ENCODE measurements around the gene USP17L18. TPM values are rescaled to one million over a fixed set of nuclear protein-coding genes. Genes with fewer than 3 reads are reported as not detected.
"Not testable (repeated sequence)": the region's sequence is repeated elsewhere in the genome, so short reads cannot be mapped to it uniquely, and the experiment has no call there.

Gene USP17L18
- not detected for total RNA-seq
- not detected for polyA plus RNA-seq (ENCODE audit: insufficient read length in 6 of 6)
- long read RNA-seq, donor 1: 0 reads
- long read RNA-seq, donor 2: 0 reads
- long read RNA-seq, donor 3: 0 reads
- long read RNA-seq, donor 4: 0 reads
- long read RNA-seq, donor 5: 0 reads
- long read RNA-seq, donor 6: 0 reads
- long read RNA-seq, donor 7: 0 reads
- long read RNA-seq, donor 8: 0 reads
- long read RNA-seq, donor 9: 0 reads
- long read RNA-seq, donor 10: 0 reads
- long read RNA-seq, donor 11: 0 reads
- long read RNA-seq, donor 12: 0 reads

- H3K9me3 ChIP-seq; ATAC-seq; H3K27ac ChIP-seq; intact Hi-C loops (cut with DNase I); H3K36me3 ChIP-seq; H3K4me3 ChIP-seq; H3K27me3 ChIP-seq; H3K4me1 ChIP-seq: not testable (repeated sequence)
- peak in 1 of 4 donors; percentile 34 for DNase-seq
Measured at GRCh38 chr4:9247953-9248680, at the start of gene USP17L18. Gene USP17L18, plus strand, starts transcription at chr4:9248630. Its CDS starts 0 bp downstream, at chr4:9248630.

GRCh38 chr4:9210357-9210756, 38.1 kb upstream of the USP17L18 start, which contains the start of gene USP17L10:
Gene USP17L10, plus strand, starts transcription at chr4:9210657. Its CDS starts 0 bp downstream, at chr4:9210657.
- H3K27me3 ChIP-seq; intact Hi-C loops (cut with DNase I); ATAC-seq; H3K36me3 ChIP-seq; H3K4me3 ChIP-seq; H3K27ac ChIP-seq; H3K4me1 ChIP-seq; DNase-seq; H3K9me3 ChIP-seq: not testable (repeated sequence)

DNA sequence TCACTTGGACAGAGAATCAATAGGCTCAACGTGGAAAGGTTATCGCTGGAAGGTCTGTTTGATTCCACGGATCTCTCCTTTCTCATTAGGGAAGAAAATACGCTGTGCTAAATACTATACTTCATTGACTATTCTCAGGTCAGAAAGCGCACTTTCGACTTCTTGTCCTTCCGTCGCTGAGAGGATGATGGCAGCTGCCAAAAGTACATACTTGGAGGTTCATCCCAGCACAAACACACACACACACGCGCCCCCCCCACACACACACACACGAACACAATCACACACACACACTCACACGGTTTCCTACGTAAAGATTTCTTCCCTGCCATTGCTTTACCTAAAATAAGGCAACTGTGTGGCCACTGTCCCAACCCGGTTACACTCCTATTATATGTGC, 33.7 kb upstream of the USP17L18 start:
- H3K36me3 ChIP-seq; ATAC-seq; intact Hi-C loops (cut with DNase I); H3K27me3 ChIP-seq; H3K9me3 ChIP-seq; H3K27ac ChIP-seq; H3K4me1 ChIP-seq; H3K4me3 ChIP-seq: not testable (repeated sequence)
- DNase-seq: peak in 2 of 4 donors; percentile 7 to 39

DNA sequence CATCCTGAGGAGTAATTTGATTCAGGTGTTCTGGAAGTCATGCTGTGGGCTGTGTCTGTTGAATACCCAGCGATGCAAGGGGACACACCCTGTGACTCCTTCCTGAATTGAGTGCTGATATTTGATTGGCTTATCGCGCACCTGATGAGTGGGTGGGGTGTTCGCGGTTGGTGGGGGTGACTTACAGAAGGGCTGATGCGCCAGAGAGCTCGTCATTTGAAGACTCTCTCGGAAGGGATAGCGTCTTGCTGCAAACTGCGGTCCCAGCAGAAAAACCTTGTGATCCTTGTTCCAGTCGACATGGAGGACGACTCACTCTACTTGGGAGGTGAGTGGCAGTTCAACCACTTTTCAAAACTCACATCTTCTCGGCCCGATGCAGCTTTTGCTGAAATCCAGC, 33.3 kb upstream of the USP17L18 start, which contains the start of gene USP17L11:
USP17L11 (plus strand) TSS at position 301 of the 400 bp plus-strand sequence; CDS start at position 301, 0 bp downstream.
- H3K9me3 ChIP-seq; intact Hi-C loops (cut with DNase I); H3K27ac ChIP-seq; H3K27me3 ChIP-seq; H3K36me3 ChIP-seq; H3K4me3 ChIP-seq; H3K4me1 ChIP-seq; DNase-seq; ATAC-seq: not testable (repeated sequence)

- H3K4me1 ChIP-seq; intact Hi-C loops (cut with DNase I); H3K9me3 ChIP-seq; H3K4me3 ChIP-seq; ATAC-seq; H3K36me3 ChIP-seq; DNase-seq; H3K27me3 ChIP-seq; H3K27ac ChIP-seq: not testable (repeated sequence)
Measured at GRCh38 chr4:9219852-9220251, 28.6 kb upstream of the USP17L18 start, which contains the start of gene USP17L12. Gene USP17L12, plus strand, starts transcription at chr4:9220152. Its CDS starts 0 bp downstream, at chr4:9220152.

GRCh38 chr4:9224596-9224995, 23.8 kb upstream of the USP17L18 start, which contains the start of gene USP17L13:
Gene USP17L13, plus strand, starts transcription at chr4:9224896. Its CDS starts 0 bp downstream, at chr4:9224896.
- H3K27me3 ChIP-seq; H3K4me3 ChIP-seq; H3K4me1 ChIP-seq; intact Hi-C loops (cut with DNase I); H3K27ac ChIP-seq; ATAC-seq; H3K9me3 ChIP-seq; DNase-seq; H3K36me3 ChIP-seq: not testable (repeated sequence)

DNA sequence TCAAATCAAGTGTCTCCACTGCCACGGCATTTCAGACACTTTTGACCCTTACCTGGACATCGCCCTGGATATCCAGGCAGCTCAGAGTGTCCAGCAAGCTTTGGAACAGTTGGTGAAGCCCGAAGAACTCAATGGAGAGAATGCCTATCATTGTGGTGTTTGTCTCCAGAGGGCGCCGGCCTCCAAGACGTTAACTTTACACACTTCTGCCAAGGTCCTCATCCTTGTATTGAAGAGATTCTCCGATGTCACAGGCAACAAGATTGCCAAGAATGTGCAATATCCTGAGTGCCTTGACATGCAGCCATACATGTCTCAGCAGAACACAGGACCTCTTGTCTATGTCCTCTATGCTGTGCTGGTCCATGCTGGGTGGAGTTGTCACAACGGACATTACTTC, 18.2 kb upstream of the USP17L18 start:
- H3K27ac ChIP-seq; H3K27me3 ChIP-seq; H3K9me3 ChIP-seq; H3K4me1 ChIP-seq; H3K4me3 ChIP-seq; intact Hi-C loops (cut with DNase I); ATAC-seq; H3K36me3 ChIP-seq: not testable (repeated sequence)
- peak in 1 of 4 donors; percentile 26 for DNase-seq

DNA sequence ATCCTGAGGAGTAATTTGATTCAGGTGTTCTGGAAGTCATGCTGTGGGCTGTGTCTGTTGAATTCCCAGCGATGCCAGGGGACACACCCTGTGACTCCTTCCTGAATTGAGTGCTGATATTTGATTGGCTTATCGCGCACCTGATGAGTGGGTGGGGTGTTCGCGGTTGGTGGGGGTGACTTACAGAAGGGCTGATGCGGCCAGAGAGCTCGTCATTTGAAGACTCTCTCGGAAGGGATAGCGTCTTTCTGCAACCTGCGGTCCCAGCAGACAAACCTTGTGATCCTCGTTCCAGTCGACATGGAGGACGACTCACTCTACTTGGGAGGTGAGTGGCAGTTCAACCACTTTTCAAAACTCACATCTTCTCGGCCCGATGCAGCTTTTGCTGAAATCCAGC, 14.3 kb upstream of the USP17L18 start, which contains the start of gene USP17L15:
USP17L15 (plus strand) TSS at position 301 of the 400 bp plus-strand sequence; CDS start at position 301, 0 bp downstream.
- H3K27me3 ChIP-seq; H3K9me3 ChIP-seq; ATAC-seq; H3K36me3 ChIP-seq; H3K4me1 ChIP-seq; H3K4me3 ChIP-seq; intact Hi-C loops (cut with DNase I); DNase-seq; H3K27ac ChIP-seq: not testable (repeated sequence)

GRCh38 chr4:9238461-9238860, 10.0 kb upstream of the USP17L18 start:
- H3K27me3 ChIP-seq; H3K4me1 ChIP-seq; H3K36me3 ChIP-seq; H3K9me3 ChIP-seq; ATAC-seq; H3K4me3 ChIP-seq; intact Hi-C loops (cut with DNase I); H3K27ac ChIP-seq: not testable (repeated sequence)
- DNase-seq: peak in 1 of 4 donors; percentile 80

DNA sequence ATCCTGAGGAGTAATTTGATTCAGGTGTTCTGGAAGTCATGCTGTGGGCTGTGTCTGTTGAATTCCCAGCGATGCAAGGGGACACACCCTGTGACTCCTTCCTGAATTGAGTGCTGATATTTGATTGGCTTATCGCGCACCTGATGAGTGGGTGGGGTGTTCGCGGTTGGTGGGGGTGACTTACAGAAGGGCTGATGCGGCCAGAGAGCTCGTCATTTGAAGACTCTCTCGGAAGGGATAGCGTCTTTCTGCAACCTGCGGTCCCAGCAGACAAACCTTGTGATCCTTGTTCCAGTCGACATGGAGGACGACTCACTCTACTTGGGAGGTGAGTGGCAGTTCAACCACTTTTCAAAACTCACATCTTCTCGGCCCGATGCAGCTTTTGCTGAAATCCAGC, 4.9 kb upstream of the USP17L18 start, which contains the start of gene USP17L17:
USP17L17 (plus strand) TSS at position 301 of the 400 bp plus-strand sequence; CDS start at position 301, 0 bp downstream.
- DNase-seq; ATAC-seq; H3K36me3 ChIP-seq; H3K9me3 ChIP-seq; H3K27me3 ChIP-seq; intact Hi-C loops (cut with DNase I); H3K4me3 ChIP-seq; H3K27ac ChIP-seq; H3K4me1 ChIP-seq: not testable (repeated sequence)

GRCh38 chr4:9253078-9253477, 4.6 kb downstream of the USP17L18 start, which contains the start of gene USP17L19:
Gene USP17L19, plus strand, starts transcription at chr4:9253378. Its CDS starts 0 bp downstream, at chr4:9253378.
- ATAC-seq; H3K36me3 ChIP-seq; DNase-seq; H3K27me3 ChIP-seq; intact Hi-C loops (cut with DNase I); H3K27ac ChIP-seq; H3K9me3 ChIP-seq; H3K4me3 ChIP-seq; H3K4me1 ChIP-seq: not testable (repeated sequence)

GRCh38 chr4:9257824-9258223, 9.4 kb downstream of the USP17L18 start, which contains the start of gene USP17L20:
Gene USP17L20, plus strand, starts transcription at chr4:9258124. Its CDS starts 0 bp downstream, at chr4:9258124.
- H3K4me1 ChIP-seq; intact Hi-C loops (cut with DNase I); H3K27me3 ChIP-seq; H3K4me3 ChIP-seq; H3K27ac ChIP-seq; H3K9me3 ChIP-seq; H3K36me3 ChIP-seq; ATAC-seq; DNase-seq: not testable (repeated sequence)

DNA sequence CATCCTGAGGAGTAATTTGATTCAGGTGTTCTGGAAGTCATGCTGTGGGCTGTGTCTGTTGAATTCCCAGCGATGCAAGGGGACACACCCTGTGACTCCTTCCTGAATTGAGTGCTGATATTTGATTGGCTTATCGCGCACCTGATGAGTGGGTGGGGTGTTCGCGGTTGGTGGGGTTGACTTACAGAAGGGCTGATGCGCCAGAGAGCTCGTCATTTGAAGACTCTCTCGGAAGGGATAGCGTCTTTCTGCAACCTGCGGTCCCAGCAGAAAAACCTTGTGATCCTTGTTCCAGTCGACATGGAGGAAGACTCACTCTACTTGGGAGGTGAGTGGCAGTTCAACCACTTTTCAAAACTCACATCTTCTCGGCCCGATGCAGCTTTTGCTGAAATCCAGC, 14.1 kb downstream of the USP17L18 start, which contains the start of gene USP17L21:
USP17L21 (plus strand) TSS at position 301 of the 400 bp plus-strand sequence; CDS start at position 301, 0 bp downstream.
- H3K4me1 ChIP-seq; intact Hi-C loops (cut with DNase I); DNase-seq; H3K36me3 ChIP-seq; H3K4me3 ChIP-seq; ATAC-seq; H3K27ac ChIP-seq; H3K9me3 ChIP-seq; H3K27me3 ChIP-seq: not testable (repeated sequence)
